ENCODE data around the gene ALKBH7.
"Not testable (repeated sequence)": the region's sequence is repeated elsewhere in the genome, so short reads cannot be mapped to it uniquely, and the experiment has no call there.

ALKBH7 gene

DNA sequence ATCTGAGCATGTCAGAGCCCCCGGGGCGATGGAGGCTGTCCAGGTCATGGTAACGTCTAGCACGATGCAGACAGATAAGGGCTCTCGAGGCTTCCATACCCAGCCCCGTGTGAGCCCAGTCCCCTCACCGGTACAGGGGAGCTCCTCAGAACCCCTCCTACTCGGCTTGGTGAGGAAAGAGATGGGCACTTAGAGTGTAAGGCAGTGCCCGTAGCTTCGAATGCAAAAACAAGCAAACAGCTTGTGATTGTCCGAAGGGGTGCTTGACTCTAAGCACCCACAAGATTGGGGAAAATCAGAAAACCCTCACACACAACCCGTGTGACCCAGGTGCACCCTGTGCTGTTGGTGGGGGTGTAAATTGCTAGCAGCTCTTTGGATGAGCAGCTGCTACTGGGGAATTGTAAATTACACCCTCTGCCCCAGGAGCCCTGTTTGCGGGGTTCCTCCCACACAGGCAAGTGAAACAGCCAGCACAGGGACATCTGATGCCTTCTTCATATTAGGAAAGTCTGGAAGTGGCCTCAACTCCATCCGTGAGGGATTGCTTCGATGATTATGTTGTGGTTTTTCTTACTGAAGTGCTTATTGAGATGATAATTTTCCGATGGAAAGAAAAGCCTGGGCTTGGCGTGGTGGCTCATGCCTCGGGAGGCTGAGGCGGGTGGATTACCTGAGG is 4.1 kb downstream of the ALKBH7 start:
- no peak for DNase-seq (ENCODE audit: insufficient read length, low spot score)
- no peak for TF ChIP-seq POLR2A (IDR thresholded peaks at IDR 0.05; ENCODE audit: low read depth, low read length)
- FAIRE-seq, result no peak

- DNase-seq (ENCODE audit: insufficient read length, low spot score) (no peak), FAIRE-seq (no peak)
- TF ChIP-seq POLR2A (IDR thresholded peaks at IDR 0.05; ENCODE audit: low read depth, low read length), result no peak
Observed at GRCh38 chr19:6378041-6378440, 5.4 kb downstream of the ALKBH7 start.

- DNase-seq (ENCODE audit: insufficient read length, low spot score), result no peak
- no peak for FAIRE-seq
- TF ChIP-seq POLR2A (IDR thresholded peaks at IDR 0.05; ENCODE audit: low read depth, low read length), result no peak
Observed at GRCh38 chr19:6378486-6378885, 5.9 kb downstream of the ALKBH7 start.

DNA sequence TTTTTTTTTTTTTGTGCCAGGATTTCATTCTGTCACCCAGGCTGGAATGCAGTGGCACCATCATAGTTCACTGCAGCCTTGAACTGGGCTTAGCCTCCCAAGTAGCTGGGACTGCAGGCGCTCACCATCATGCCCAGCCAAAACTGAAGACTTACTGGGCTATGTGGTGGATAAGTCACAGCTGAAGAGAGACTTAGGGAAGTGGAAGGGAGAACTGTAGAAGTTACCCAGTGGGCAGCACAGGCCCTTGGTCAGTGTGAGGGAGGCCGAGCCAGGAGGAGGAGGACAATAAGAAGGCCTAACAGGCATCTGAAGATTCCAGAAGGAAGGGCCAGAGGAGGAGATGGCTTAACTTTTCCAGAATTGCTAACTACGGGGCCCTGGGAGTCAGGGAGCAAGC is 7.2 kb downstream of the ALKBH7 start:
- DNase-seq (ENCODE audit: insufficient read length, low spot score), result no peak
- FAIRE-seq, result no peak
- TF ChIP-seq POLR2A (IDR thresholded peaks at IDR 0.05; ENCODE audit: low read depth, low read length), result no peak

GRCh38 chr19:6381030-6381750 is 8.6 kb downstream of the ALKBH7 start:
- FAIRE-seq (no peak), DNase-seq (ENCODE audit: insufficient read length, low spot score) (no peak)
- TF ChIP-seq POLR2A (IDR thresholded peaks at IDR 0.05; ENCODE audit: low read depth, low read length), result no peak

GRCh38 chr19:6383188-6383587 is 10.6 kb downstream of the ALKBH7 start:
- FAIRE-seq, result no peak
- TF ChIP-seq POLR2A (IDR thresholded peaks at IDR 0.05; ENCODE audit: low read depth, low read length), result no peak
- DNase-seq (ENCODE audit: insufficient read length, low spot score), result no peak

DNA sequence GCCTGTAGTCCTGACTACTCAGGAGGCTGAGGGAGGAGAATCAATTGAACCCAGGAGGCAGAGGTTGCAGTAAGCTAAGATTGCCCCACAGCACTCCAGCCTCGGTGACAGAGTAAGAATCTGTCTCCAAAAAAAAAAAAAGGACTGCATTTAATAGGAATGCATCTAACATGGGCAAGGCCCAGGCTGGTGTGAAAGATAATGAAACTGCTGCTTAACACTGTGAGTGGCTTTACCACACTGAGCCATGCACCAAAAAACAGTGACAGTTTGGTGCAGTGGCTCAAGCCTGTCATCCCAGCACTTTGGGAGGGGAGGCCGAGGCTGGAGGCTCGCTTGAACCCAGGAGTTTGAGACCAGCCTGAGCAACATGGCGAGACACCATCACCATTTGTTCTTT is 11.8 kb downstream of the ALKBH7 start:
- no peak for FAIRE-seq
- TF ChIP-seq POLR2A (IDR thresholded peaks at IDR 0.05; ENCODE audit: low read depth, low read length), result no peak
- DNase-seq (ENCODE audit: insufficient read length, low spot score), result no peak

GRCh38 chr19:6387372-6387771 is 14.8 kb downstream of the ALKBH7 start:
- DNase-seq (ENCODE audit: insufficient read length, low spot score) (no peak), FAIRE-seq (no peak)
- TF ChIP-seq POLR2A (IDR thresholded peaks at IDR 0.05; ENCODE audit: low read depth, low read length), result no peak

- FAIRE-seq (no peak), DNase-seq (ENCODE audit: insufficient read length, low spot score) (no peak)
- no peak for TF ChIP-seq POLR2A (IDR thresholded peaks at IDR 0.05; ENCODE audit: low read depth, low read length)
Observed at GRCh38 chr19:6392221-6393073, 19.9 kb downstream of the ALKBH7 start.

GRCh38 chr19:6393074-6393982 is 20.7 kb downstream of the ALKBH7 start, which contains the start of gene GTF2F1:
TSS of gene GTF2F1 (minus strand) at chr19:6393164. CDS start at chr19:6392995, 169 bp downstream.
- no peak for FAIRE-seq

DNA sequence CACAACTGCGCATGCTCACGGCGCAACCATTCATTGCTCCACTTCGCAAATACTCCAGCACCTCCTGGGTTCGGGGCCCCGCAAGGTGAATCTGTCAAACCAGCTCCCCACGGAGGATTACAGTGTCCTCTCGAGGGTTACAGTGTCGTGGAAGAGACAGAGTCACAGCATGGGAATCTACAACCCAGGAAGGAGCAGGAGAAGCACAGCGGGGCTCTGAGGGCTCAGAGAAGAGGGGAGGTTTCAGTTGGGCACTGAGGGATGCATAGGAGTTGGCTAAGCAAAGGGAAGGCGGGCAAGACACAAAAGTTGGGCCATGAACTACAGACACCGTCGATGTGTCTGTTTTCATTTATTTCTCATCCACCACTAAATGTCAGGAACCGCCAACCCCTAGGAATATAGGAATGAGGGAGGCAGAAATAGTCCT is 21.4 kb downstream of the ALKBH7 start:
- TF ChIP-seq POLR2A (IDR thresholded peaks at IDR 0.05; ENCODE audit: low read depth, low read length), result no peak
- DNase-seq (ENCODE audit: insufficient read length, low spot score), result no peak
- FAIRE-seq, result no peak

More at GRCh38 chr19:6393074-6393982, 20.7 kb downstream of the ALKBH7 start, which contains the start of gene GTF2F1:
- TF ChIP-seq POLR2A (IDR thresholded peaks at IDR 0.05; ENCODE audit: low read depth, low read length), result peak; percentile 19
- DNase-seq (ENCODE audit: insufficient read length, low spot score), result peak; percentile 95

DNA sequence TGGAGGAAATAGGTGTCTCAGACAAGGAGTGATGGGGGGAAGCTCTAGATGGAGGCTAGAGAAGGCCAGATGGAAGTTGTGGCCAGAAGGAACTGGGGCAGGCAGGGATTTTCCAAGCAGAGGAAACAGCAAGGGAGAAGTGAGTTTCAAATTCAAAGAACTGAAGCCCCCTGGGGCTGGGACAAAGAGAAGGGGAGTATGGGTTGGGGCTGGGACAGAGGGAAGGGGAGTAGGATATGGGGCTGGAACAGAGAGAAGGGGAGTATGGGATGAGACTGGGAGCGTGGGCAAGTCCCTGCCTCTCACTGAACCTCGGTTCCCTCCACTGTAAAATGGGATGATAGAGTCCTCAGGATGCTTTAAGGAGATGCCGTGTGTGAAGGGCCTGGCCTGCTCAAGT is 22.2 kb downstream of the ALKBH7 start:
- no peak for DNase-seq (ENCODE audit: insufficient read length, low spot score)
- TF ChIP-seq POLR2A (IDR thresholded peaks at IDR 0.05; ENCODE audit: low read depth, low read length), result no peak
- no peak for FAIRE-seq

DNA sequence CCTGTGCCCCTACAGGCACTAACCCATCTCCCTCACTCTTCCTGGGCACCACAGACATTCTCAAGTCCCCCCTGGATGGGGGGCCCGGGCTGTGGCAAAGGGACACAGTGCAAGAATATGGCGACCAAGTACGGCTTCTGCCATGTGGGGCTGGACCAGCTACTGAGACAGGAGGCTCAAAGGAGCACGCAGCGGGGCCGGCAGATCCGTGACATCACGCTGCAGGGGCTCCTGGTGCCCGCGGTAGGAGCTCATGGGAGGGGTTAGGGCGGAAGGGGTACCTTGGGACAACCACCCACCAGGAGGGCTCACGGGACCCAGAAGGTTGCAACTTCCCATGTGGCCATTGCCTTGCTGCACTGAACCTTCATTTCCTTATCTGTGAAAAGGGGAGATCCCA is 23.7 kb downstream of the ALKBH7 start:
- DNase-seq (ENCODE audit: insufficient read length, low spot score) (no peak), FAIRE-seq (no peak)
- TF ChIP-seq POLR2A (IDR thresholded peaks at IDR 0.05; ENCODE audit: low read depth, low read length), result no peak

GRCh38 chr19:6400062-6400944 is 27.7 kb downstream of the ALKBH7 start:
- not testable (repeated sequence) for DNase-seq (ENCODE audit: insufficient read length, low spot score); FAIRE-seq
